ENCODE measurements around the gene MUC5AC. TPM values are rescaled to one million over a fixed set of nuclear protein-coding genes. Genes with fewer than 3 reads are reported as not detected.

The MUC5AC gene
- polyA plus RNA-seq, 1 donor from 2014 or later = not detected

GRCh38 chr11:1167256-1167655 lies 9.5 kb downstream of the MUC5AC start:
- Histone ChIP-seq H3F3A (ENCODE audit: insufficient read depth, low read length, poor library complexity, severe bottlenecking) (no peaks in the 10 kb centered on the region), H3K9me3 (ENCODE audit: low read length) (no peaks in the 10 kb centered on the region), H3K36me3 (ENCODE audit: insufficient read depth, low read length) (no peaks in the 10 kb centered on the region), H3K27ac (ENCODE audit: low read length) (no peak overlapping the region), H3K27me3 (ENCODE audit: insufficient read depth, low read depth, low read length) (no peaks in the 10 kb centered on the region), H3K4me2 (ENCODE audit: low read length) (no peak overlapping the region), H4K20me1 (ENCODE audit: insufficient read depth) (no peaks in the 10 kb centered on the region), H3K4me3 (ENCODE audit: low read length) (no peak overlapping the region), H2AFZ (ENCODE audit: low read depth, low read length) (no peak overlapping the region), H3K9ac (ENCODE audit: low read length) (no peak overlapping the region), H3K79me2 (replicated peaks; ENCODE audit: insufficient read depth, low read length) (no peaks in the 10 kb centered on the region), H3K9me2 (ENCODE audit: insufficient read depth, low read length) (no peaks in the 10 kb centered on the region)
- TF ChIP-seq EP300 (conservative IDR thresholded peaks at IDR 0.05; ENCODE audit: poor library complexity, severe bottlenecking) = no peak
- TF ChIP-seq MXI1 (conservative IDR thresholded peaks at IDR 0.05; ENCODE audit: poor library complexity, severe bottlenecking) = no peak
- TF ChIP-seq, protein P1, sequence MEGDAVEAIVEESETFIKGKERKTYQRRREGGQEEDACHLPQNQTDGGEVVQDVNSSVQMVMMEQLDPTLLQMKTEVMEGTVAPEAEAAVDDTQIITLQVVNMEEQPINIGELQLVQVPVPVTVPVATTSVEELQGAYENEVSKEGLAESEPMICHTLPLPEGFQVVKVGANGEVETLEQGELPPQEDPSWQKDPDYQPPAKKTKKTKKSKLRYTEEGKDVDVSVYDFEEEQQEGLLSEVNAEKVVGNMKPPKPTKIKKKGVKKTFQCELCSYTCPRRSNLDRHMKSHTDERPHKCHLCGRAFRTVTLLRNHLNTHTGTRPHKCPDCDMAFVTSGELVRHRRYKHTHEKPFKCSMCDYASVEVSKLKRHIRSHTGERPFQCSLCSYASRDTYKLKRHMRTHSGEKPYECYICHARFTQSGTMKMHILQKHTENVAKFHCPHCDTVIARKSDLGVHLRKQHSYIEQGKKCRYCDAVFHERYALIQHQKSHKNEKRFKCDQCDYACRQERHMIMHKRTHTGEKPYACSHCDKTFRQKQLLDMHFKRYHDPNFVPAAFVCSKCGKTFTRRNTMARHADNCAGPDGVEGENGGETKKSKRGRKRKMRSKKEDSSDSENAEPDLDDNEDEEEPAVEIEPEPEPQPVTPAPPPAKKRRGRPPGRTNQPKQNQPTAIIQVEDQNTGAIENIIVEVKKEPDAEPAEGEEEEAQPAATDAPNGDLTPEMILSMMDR (IDR thresholded peaks at IDR 0.05; ENCODE audit: poor library complexity, severe bottlenecking) = no peak
- no peak for TF ChIP-seq RAD21 (conservative IDR thresholded peaks at IDR 0.05)
- TF ChIP-seq, protein P2, sequence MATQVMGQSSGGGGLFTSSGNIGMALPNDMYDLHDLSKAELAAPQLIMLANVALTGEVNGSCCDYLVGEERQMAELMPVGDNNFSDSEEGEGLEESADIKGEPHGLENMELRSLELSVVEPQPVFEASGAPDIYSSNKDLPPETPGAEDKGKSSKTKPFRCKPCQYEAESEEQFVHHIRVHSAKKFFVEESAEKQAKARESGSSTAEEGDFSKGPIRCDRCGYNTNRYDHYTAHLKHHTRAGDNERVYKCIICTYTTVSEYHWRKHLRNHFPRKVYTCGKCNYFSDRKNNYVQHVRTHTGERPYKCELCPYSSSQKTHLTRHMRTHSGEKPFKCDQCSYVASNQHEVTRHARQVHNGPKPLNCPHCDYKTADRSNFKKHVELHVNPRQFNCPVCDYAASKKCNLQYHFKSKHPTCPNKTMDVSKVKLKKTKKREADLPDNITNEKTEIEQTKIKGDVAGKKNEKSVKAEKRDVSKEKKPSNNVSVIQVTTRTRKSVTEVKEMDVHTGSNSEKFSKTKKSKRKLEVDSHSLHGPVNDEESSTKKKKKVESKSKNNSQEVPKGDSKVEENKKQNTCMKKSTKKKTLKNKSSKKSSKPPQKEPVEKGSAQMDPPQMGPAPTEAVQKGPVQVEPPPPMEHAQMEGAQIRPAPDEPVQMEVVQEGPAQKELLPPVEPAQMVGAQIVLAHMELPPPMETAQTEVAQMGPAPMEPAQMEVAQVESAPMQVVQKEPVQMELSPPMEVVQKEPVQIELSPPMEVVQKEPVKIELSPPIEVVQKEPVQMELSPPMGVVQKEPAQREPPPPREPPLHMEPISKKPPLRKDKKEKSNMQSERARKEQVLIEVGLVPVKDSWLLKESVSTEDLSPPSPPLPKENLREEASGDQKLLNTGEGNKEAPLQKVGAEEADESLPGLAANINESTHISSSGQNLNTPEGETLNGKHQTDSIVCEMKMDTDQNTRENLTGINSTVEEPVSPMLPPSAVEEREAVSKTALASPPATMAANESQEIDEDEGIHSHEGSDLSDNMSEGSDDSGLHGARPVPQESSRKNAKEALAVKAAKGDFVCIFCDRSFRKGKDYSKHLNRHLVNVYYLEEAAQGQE (IDR thresholded peaks at IDR 0.05; ENCODE audit: borderline replicate concordance) = no peak
- no peak for TF ChIP-seq TAF1 (IDR thresholded peaks at IDR 0.05; ENCODE audit: low read depth)
- no peak for TF ChIP-seq EZH2 (IDR thresholded peaks at IDR 0.05; ENCODE audit: borderline replicate concordance, insufficient read depth, low read length, poor library complexity, severe bottlenecking)
- no peak for TF ChIP-seq POLR2AphosphoS5 (IDR thresholded peaks at IDR 0.05)
- TF ChIP-seq SMC3 (conservative IDR thresholded peaks at IDR 0.05; ENCODE audit: poor library complexity) = no peak

DNA sequence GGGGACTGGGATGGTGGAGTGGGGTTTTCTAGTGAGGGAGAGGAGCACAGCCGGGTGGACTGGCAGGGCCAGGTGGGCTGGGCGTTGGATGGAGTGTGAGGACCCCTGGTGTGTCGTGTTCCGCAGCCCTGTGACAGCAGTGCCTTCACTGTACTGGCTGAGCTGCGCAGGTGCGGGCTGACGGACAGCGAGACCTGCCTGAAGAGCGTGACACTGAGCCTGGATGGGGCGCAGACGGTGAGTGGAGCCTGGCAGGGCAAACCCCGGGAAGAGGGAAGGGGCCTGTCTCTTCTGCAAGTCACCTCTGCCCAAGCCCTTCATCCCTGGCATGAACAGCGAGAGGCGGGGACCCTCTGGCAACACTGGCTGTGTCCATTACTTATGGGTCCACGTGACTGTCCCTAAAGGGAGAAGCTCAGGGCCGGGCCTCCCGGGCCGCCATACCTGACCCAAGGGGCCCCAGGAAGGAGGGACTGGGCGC lies 10.0 kb downstream of the MUC5AC start:
- H3K79me2 ChIP-seq (replicated peaks; ENCODE audit: insufficient read depth, low read length) = no peaks in the 10 kb centered on the region

More for the DNA sequence above, 10.0 kb downstream of the MUC5AC start:
- TF ChIP-seq EZH2 (IDR thresholded peaks at IDR 0.05; ENCODE audit: borderline replicate concordance, insufficient read depth, low read length, poor library complexity, severe bottlenecking) = no peak
- no peak for TF ChIP-seq POLR2AphosphoS5 (IDR thresholded peaks at IDR 0.05)
- TF ChIP-seq, protein P1 (IDR thresholded peaks at IDR 0.05; ENCODE audit: poor library complexity, severe bottlenecking) = no peak
- no peak for TF ChIP-seq SMC3 (conservative IDR thresholded peaks at IDR 0.05; ENCODE audit: poor library complexity)
- TF ChIP-seq MXI1 (conservative IDR thresholded peaks at IDR 0.05; ENCODE audit: poor library complexity, severe bottlenecking) = no peak
- no peak for TF ChIP-seq RAD21 (conservative IDR thresholded peaks at IDR 0.05)
- no peak for TF ChIP-seq TAF1 (IDR thresholded peaks at IDR 0.05; ENCODE audit: low read depth)
- no peak for TF ChIP-seq EP300 (conservative IDR thresholded peaks at IDR 0.05; ENCODE audit: poor library complexity, severe bottlenecking)
- TF ChIP-seq, protein P2 (IDR thresholded peaks at IDR 0.05; ENCODE audit: borderline replicate concordance) = no peak
- no peaks in the 10 kb centered on the region for H4K20me1 ChIP-seq (ENCODE audit: insufficient read depth)
- H3K4me2 ChIP-seq (ENCODE audit: low read length) = no peak overlapping the region
- H3K9me3 ChIP-seq (ENCODE audit: low read length) = no peaks in the 10 kb centered on the region
- no peak overlapping the region for H3K27ac ChIP-seq (ENCODE audit: low read length)
- no peak overlapping the region for H3K9ac ChIP-seq (ENCODE audit: low read length)
- H3K36me3 ChIP-seq (ENCODE audit: insufficient read depth, low read length) = no peaks in the 10 kb centered on the region
- no peaks in the 10 kb centered on the region for H3K9me2 ChIP-seq (ENCODE audit: insufficient read depth, low read length)
- no peaks in the 10 kb centered on the region for H3K27me3 ChIP-seq (ENCODE audit: insufficient read depth, low read depth, low read length)
- no peak overlapping the region for H2AFZ ChIP-seq (ENCODE audit: low read depth, low read length)
- no peak overlapping the region for H3K4me3 ChIP-seq (ENCODE audit: low read length)
- no peaks in the 10 kb centered on the region for H3F3A ChIP-seq (ENCODE audit: insufficient read depth, low read length, poor library complexity, severe bottlenecking)
